Epithelial cell of prostate (primary cell): Measurements from ENCODE around the gene BMP8B.
A peak's percentile ranks its signal among the peaks of the same experiment; 100 is the strongest.

Experiments
- DNase-seq: peaks from one replicate; pipeline ENCODE4 v3.0.0-alpha.2; 2011; ENCODE audit warnings: low read depth, low spot score
- H3K27ac ChIP-seq: fragments of 450-650 bp; 2 replicates; pipeline ENCODE4 v1.5.1; 2017; ENCODE audit warnings: mild to moderate bottlenecking

The BMP8B gene

GRCh38 chr1:39762550-39763540 lies 25.8 kb downstream of the BMP8B start:
- DNase-seq = no peak
- no peak overlapping the region for H3K27ac ChIP-seq

- no peak for DNase-seq
- no peak overlapping the region for H3K27ac ChIP-seq
Measured at GRCh38 chr1:39761557-39762260, 27.0 kb downstream of the BMP8B start.

DNA sequence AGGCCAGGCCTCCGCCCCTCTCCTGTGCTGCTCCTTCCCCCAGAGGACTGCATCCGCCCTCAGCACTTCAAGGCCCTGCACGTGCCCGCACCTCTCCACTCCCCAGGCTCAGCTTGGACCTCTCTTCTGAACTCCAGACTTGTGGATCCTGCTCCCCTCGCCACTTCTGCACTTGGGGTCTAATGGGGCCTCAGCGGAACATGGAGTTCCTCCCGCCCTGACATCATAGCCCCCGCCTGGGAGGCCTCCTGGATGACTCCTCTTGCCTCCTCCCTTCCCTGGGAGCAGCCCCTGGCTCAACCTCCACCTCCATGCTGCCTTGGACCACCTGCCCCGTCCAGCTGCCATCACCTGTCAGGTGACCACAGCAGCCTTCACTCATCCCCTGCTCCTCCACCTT lies 27.6 kb downstream of the BMP8B start:
- no peak overlapping the region for H3K27ac ChIP-seq
- no peak for DNase-seq

DNA sequence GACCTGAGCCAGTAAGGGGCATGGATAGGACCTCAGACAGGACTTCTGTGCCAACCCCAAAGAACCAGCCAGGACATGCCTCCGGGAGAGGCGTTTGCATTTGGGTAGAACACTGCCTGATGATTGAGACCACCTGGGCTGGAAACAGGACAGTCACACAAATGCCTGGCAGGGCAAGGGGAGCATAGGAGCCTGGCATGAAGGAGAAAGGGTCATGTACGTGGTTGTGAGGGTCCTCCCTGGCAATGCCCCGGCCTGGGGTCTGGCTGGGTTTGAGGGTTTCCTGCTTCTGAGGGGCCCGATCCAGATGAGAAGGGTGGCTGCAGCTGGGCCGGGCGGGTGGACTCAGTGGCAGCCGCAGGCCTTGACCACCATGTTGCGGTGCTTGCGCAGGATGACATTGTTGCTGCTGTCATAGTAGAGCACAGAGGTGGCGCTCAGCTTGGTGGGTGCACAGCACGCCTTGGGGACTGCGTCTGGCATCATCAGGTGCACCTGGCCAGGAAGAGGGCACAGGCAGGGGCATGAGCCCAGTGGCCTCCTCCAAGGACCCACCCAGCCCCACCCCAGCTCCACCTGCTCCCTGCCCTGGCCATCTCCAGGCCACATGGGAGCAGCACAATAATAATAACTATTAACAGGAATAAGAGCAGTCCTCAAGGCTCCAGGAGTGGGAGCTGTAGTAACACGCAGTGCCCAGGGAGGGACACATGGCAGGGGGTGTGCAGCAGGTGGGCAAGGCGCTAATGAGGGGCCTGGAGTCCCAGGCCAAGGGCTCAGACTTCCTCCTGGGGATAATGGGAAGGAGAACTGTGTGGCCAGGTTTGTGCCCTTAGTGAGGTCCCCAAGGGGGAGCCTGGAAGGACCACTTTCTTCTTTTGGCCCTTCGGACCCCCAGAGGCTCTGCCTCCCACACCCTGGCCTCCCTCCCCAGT lies 28.3 kb downstream of the BMP8B start:
- H3K27ac ChIP-seq = no peak overlapping the region
- DNase-seq = no peak

GRCh38 chr1:39759436-39759726 lies 29.3 kb downstream of the BMP8B start:
- no peak overlapping the region for H3K27ac ChIP-seq
- no peak for DNase-seq

- no peak for DNase-seq
- H3K27ac ChIP-seq = no peak overlapping the region
Measured at GRCh38 chr1:39758556-39759435, 29.9 kb downstream of the BMP8B start.

GRCh38 chr1:39757501-39757900 lies 31.2 kb downstream of the BMP8B start:
- H3K27ac ChIP-seq = no peak overlapping the region
- DNase-seq = no peak

- H3K27ac ChIP-seq = no peak overlapping the region
- no peak for DNase-seq
Measured at GRCh38 chr1:39755965-39756659, 32.6 kb downstream of the BMP8B start.

GRCh38 chr1:39754906-39755504 lies 33.7 kb downstream of the BMP8B start:
- no peak overlapping the region for H3K27ac ChIP-seq
- DNase-seq = no peak

DNA sequence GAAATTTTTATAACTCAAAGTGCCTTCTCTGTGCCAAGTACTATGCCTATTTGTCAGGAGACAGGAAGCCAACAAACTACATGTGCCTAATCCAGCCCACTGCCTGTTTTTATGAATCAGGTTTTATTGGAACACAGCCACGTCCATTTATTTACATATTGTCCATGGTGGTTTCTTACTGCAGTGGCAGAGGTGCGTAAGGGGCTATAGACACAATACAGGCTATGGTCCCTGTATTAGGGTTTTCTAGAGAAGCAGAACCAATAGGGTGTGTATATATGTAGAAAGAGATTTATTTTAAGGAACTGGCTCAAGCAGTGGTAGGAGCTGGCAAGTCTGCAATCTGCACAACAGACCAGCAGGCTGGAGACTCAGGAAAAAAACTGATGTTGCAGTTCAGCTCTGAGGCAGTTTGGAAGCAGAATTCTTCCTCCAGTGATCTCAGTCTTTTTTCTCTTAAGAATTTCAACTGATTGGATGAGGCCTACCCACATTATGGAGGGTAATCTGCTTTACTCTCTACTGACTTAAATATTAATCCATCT lies 34.6 kb downstream of the BMP8B start:
- H3K27ac ChIP-seq = no peak overlapping the region

GRCh38 chr1:39753132-39754025 lies 35.3 kb downstream of the BMP8B start:
- H3K27ac ChIP-seq = no peak overlapping the region
- no peak for DNase-seq

More for the DNA sequence above, 34.6 kb downstream of the BMP8B start:
- no peak for DNase-seq

GRCh38 chr1:39752703-39753102 lies 36.0 kb downstream of the BMP8B start:
- DNase-seq = no peak
- H3K27ac ChIP-seq = no peak overlapping the region

- no peak overlapping the region for H3K27ac ChIP-seq
- DNase-seq = no peak
Measured at GRCh38 chr1:39751595-39751994, 37.1 kb downstream of the BMP8B start.

- H3K27ac ChIP-seq = no peak overlapping the region
- DNase-seq = no peak
Measured at GRCh38 chr1:39745016-39745670, 43.5 kb downstream of the BMP8B start.

DNA sequence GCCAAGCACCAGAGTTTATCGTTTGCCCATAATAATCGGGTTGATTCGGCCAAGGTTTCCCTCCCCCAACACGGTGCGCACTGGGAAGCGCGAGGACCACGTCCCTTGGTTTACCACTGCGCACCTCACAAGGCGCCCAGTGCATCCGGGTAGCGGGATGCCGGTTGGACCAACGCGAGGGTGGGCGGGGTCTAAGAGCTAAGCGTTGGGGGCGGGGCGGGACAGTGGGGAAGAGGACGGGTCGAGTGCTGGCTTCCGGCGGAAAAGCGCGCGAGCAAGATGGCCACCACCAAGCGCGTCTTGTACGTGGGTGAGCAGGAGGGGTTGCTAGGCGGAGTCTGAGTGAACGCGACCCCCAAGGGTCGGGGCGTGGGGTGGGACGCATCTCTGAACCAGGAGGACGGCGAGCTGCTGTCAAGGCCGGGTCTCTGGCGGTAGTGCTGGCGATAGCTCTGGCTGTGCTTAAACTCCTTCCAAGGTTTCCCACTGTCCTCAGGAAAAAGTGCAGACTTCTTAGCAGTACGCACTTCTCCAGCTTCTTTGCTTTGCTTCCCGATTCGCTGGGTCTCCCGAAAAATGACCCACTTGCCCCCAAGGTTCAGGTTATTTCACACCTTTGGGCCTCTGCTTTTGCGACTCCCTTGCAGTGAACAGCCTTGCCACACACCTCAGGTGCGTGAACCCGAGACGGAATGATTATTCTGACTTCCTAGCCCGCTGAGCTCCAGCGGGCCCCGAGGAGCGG lies 49.9 kb downstream of the BMP8B start, which contains the start of gene PPIE:
PPIE (plus strand) TSS at position 261 of the 745 bp plus-strand sequence; CDS start at position 280, 19 bp downstream.
- peak; percentile 39 for DNase-seq
- H3K27ac ChIP-seq = peak within 1 kb of the TSS; percentile 28
